CD4-positive, alpha-beta T cell treated with Interleukin-15 for 4 hours (primary cell): Measurements from ENCODE around the gene BANP.
A peak's percentile ranks its signal among the peaks of the same experiment; 100 is the strongest.

Experiments used
- DNase-seq: peaks from one replicate; pipeline ENCODE4 v3.0.0-alpha.2; 2020; ENCODE audit warnings: low spot score

BANP gene

DNA sequence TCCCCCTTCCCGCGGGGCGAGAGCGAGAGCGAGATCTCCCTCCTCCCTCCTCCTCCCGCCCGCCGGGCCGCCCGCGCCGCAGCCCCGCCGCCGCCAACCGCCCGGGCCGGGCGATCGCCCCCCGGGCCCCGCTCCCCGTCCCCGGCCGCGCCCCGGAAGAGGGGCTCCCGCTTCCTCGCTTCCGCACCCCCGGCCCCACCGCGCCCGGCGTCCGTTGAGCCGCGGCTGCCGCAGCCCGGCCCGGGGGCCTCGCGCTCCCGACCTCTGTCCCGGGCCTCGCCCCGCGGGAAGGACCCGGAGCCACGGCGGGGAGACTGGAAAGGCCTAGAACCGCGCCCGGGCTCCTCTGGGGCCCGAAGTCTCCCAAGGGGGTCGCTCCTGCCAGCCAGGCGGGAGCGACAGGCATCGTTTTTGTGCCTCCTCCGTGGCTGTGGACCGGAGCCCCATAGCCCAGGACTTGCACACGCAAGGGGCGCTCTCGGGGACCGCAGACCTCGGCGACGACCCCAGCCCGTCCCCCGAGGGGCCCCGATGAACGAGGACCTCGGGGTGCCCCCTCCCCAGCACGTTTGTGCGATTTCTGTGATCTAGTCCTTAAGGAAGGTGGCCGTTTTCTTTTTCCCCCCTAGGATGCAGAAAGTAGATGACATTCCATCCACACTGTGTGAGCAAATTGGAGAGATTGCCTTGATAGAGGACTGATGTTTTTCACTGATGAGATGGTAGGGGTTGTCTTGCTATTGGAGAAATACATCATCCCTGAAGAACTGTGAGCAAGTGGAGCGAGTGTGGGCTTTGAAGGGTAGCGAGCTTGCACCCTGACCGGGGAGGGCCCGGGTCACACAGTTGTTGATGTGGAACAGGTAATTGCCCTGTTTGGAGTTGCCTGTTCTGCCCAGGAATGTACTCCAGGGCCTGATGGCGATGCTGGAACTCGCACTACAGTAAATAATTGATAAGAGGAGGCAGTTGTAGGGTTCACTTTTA, 611 bp downstream of the BANP start:
- DNase-seq, result no peak

DNA sequence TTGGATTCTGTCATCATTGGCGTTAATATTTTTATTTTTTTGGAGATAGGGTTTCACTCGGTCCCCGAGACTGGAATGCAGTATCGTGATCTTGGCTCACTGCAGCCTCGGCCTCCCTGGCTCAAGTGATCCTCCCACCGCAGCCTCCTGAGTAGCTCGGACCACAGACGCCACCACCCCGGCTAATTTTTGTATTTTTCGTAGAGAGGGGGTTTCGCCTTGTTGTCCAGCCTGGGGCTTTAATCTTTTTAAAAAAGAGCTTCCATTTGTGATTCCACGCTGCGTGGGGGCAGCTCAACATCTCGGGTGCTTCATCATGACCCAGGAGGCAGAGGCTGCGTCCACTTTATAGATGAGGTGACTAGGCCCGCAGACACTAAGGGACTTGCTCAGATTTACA, 1.5 kb downstream of the BANP start:
- no peak for DNase-seq

DNA sequence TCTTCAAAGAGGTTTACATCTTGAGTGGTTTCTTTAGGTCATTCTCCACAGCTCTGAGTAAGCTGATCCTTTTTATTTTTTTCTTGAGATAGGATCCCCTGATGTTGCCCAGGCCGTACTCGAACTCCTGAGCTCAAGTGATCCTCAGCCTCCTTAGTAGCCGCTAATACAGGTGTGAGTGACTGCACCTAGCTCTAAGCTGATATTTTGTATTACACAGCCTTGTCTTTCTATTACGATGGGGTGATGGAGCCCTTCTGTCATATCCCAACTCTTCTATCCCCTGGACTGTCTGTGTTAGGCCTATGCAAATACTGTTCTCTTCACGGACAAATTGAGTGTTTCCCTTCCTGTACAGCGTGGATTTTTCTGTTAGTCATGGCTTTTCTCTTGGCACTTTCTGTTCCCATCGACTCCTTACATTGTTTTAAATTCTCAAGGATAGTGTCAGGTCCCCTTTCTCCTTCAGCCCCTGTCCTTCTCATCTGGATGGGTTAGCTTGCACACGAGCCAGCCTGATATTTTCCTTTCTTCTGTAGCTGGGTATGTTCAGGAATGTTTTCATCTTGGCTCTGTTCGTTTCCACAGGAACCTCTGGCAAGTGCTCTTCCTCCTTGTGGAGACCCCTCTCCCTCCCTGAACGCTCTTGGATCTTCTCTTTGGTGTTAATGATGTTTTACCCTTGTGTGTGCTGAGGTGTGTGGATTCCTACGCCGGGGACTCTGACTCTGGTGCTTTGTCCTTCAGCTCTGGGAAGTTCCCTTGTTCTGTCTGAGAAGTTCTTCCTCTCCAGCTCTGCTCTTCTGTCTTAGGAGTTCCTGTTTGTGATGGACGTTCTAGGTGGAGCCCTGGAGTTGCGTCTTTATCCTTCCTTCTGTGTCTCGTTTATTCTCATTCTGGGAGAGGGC, 2.3 kb downstream of the BANP start:
- DNase-seq, result no peak

DNA sequence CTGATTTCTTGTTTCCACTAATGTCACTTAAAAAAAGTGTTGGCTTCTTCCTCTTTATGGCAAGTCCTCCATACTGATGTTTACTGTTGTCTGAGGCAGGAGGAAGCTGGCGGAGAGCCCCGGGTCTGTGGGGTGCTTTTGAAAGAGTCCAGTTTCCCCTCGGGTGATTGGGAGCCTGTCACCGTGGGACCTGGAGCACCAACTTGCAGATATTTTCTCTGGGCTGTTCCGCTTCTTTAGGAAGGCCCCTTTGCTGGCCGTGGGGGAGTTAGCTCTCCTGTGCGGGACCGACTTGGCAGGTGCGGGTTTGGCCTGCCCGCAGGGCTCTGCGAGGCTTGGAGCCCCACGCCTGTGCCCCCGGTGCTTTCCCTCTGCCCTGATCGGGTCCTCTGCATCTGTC, 3.1 kb downstream of the BANP start:
- DNase-seq, result no peak

DNA sequence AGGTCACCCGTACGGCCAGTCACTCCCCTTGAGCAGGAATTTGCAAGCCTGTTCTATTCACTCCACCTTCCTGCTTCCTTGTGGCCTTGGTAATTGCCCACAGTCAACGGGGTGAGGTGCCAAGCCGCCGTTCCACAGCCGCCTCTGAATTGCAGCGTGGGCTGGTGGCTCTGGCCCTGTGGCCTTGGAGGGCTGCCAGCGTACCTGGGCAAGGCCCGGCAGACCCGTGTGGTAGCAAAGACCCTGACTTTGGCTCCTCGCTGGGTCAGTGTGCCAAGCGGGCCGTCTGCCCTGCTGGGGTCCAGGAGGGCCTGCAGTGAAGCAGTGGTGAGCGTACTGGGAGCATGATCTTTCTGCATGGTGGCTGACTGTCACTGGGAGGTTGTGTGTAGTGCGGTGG, 3.6 kb downstream of the BANP start:
- DNase-seq, result no peak

DNA sequence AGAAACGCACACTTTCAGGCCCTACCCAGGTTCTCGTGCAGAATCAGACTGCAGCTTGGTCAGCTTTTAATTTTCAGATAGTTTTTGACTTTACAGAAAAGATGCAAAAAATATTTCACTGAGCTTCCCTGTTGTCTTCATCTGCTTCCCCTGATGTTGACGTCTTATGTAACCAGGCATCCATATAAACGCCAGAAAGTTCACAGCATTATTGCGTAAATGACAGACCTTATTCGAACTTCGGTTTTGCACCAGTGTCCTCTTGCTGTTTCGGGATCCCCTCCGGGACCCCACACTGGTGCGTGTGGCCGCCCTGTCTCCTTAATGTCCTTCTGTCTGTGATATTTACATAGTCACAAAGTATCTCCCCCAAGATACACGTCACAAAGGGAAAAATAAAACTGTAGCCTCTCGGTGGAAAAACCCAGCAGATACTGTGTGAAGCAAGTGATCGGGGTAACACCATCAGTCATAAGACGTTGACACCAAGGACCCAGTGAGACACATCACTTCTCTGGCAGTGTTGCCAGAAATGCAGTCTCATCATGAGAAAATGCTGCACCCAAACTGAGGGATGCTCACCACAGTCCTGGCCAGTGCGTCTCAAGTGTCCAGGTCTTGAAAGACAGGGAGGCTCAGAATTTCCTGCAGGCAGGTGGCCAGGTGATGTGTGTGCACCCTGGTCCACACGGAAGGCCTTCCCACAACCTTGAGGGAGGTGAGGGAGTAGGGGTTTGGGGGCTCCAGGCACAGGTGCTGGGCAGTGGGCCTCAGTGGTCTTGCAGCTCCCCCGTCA, 4.3 kb downstream of the BANP start:
- no peak for DNase-seq

- DNase-seq, result no peak
Measured at GRCh38 chr16:87956098-87956364, 4.8 kb downstream of the BANP start.

- peak; percentile 74 for DNase-seq
Measured at GRCh38 chr16:87956365-87957231, 5.4 kb downstream of the BANP start.

GRCh38 chr16:87957296-87958094, 6.3 kb downstream of the BANP start:
- DNase-seq, result no peak

- DNase-seq, result no peak
Measured at GRCh38 chr16:87958632-87959031, 7.4 kb downstream of the BANP start.

DNA sequence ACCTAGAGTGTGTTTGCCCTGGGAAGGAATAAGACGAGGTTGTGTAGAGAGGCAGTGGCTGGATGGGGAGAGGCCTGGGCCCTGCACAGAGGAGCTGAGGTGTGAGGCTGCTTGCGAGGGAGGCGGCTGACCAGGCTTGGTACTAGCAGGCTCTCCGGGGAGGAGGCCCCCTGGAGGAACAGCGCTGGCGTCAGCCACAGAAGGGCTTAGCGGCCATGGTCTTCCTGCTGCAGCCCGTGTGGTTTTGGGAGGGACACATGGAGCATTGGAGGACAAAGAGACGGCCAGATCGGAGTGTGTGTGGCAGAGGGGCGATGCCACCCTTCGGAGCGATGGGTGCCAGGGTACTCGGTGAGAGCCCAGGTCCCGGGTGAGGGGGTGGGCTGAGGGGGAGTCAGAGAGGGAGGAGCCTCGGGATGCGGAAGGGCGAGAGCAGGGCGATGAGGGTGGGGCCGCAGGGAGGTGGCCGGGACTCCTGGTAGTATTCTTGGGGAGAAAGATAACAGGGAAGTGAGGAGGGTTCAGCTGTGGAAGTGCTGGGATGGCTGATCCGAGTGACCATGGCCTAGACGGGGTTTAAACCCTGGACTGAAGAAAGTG, 8.3 kb downstream of the BANP start:
- DNase-seq, result no peak

DNA sequence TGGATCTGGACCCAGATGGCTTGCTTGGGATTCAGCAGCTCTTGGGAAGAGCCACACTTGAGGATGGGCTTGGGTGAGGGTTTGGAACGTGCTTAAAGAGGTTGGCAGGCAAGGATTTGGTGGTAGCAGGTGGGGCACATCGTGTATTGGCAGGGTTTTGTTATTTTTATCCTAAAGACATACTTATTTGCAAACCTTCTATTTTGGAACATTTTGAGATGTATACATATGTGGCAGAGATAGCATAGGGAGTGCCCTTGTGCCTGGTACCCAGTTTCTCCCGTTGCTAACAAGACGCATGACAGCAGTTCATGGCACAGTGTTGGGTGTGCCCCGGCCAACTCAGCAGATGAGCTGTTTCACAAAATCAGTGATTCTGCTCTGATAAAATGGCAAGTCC, 9.1 kb downstream of the BANP start:
- DNase-seq, result no peak

DNA sequence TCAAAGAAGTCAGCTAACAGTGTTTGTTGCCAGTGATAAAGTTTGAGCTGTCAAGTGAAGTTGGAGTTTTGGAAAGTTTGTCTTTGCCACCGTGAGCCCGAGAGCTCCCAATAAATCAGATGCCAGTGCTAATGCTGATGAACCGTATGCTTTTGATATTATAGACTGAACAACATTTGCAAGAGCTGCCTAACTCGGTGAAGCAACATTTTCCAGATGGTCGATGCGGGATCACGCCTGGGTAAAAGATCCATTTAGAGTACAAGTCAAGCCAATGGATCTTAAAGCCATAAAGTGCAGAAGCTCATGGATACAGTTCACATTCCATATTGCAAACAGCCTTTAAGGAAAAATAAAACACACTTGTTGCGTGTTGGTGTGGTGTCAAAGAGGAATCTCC, 9.6 kb downstream of the BANP start:
- no peak for DNase-seq

DNA sequence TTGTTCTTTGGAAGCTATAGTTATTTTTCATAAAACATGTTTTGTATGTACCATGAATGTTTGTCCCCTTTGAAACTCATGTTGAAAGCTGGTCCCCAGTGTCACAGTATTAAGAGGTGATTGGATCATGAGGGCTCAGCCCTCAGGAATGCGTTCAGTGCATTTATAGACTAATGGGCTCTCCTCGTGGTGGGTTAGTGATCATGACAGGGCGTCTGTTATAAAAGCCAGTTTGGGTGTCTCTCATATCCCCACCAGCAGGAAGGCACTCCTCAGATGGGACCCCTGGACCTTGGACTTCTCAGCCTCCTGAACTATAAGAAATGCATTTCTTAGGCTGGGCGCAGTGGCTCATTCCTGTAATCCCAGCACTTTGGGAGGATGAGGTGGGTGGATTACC, 10.4 kb downstream of the BANP start:
- no peak for DNase-seq

GRCh38 chr16:87963400-87963799, 12.2 kb downstream of the BANP start:
- DNase-seq, result peak; percentile 54

DNA sequence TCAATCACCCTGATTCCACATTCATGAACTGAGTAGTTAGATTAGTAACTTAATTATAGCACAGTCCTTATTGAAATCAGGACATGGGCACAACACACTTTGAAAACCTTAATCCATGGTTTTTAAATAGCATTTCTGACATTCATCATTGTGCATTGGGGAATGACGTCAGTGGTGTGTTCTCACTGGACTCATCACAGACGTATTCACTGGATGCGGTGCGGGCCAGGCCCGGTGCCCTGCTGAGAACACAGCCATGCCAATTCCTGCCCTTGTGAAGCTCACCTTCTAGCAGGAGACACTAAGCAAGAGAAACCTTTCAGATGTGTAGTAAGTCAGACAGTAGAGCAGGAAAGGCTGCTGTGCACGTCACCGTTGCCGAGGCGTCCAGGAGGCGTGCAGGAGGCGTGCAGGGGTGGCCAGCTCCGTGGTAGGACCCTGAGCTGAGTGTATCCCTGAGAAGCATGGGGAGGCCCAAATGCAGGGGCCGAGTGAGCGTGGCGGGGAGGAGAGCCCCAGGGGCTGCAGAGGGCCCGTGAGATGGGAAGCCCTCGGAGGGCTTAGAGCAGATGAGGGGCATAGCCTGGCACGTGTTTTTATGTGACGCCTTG, 12.9 kb downstream of the BANP start:
- DNase-seq, result no peak

GRCh38 chr16:87965417-87965816, 14.2 kb downstream of the BANP start:
- DNase-seq, result no peak

DNA sequence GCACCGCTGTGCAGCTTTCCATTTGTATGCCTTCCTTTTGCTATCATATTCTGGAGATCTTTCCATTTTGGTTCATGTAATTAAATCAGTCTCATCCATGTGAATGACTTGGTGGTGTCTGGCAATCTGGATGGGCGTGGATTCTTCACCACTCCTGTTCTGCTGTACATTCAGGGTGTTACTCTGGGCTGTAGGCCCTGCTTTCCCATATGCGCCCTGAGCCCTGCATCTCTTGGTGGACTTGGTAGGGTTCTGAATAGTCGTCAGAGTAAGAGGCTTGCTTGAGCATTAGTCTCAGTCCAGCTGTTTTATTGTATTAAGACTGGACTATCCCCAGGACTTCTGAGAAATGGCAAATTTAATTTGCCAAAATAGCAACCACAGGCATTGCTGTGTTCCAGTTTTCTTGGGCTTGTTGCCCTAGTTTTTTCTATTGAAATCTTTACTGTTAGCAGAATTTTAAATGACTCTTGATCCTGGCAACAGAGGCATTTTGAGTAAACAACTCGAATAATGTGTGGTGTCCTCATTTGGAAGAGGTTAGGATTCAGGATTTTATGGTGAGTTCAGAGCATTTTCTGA, 14.9 kb downstream of the BANP start:
- DNase-seq, result no peak

DNA sequence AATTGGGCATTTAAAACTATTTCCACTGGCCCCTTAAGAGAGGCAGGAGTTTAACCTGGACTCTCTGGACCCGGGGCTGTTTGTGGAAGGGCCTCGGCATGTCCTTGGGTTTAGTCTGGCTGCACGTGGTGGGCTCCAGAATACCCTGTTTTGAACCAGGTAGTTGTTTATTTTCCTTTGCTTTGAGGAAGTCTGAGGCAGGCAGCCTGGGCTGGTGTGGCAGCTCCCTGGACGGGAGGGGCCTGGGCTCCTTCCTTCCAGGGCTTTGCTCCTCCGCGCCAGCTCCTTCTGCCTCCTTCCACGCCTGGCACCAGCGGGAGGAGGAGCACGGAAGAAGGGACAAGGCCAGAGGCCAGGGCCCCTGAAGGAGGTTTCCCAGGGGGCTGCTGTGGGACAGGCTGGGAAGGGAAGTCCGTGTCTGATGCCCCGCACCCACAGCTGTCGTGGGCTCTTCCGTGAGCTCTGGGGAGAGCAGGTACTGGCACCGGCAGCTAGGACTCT, 15.5 kb downstream of the BANP start:
- no peak for DNase-seq
